ENCODE data around the gene SUPT20H. TPM values are rescaled to one million over a fixed set of nuclear protein-coding genes. Genes with fewer than 3 reads are reported as not detected.
"Not testable (repeated sequence)": the region's sequence is repeated elsewhere in the genome, so short reads cannot be mapped to it uniquely, and the experiment has no call there.

SUPT20H gene
- polyA plus RNA-seq, 1 donor from 2014 or later = 40.8 TPM

DNA sequence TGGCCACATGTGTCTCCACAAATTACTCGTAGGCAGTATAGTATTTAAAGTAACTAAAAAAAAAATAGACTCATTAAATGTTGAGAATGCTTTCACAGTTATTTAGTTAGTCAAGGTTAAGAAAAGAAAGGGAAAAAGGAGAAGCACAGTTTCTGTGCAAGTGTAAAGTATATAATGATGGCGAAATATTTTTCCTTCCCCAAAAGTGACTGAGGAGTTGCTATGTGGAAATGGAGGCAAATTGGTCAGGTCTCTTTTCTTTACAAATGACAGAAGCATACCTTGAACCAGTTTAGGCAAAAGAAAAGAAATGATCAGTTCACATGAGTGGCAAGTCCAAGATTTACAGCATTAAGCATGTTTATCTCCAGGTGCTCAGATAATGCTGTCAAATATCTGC, 28.0 kb upstream of the SUPT20H start:
- H3K27me3 Mint-ChIP-seq = peaks cover 9% of the 10 kb centered on the region
- no peaks in the 10 kb centered on the region for H3K9me3 Mint-ChIP-seq
- H3K4me1 Mint-ChIP-seq = peaks cover 0 to 2% (median 0%) of the 10 kb centered on the region in 3 donors
- H3K4me3 Mint-ChIP-seq = no peak overlapping the region
- no peaks in the 10 kb centered on the region for H3K36me3 Mint-ChIP-seq
- no peak overlapping the region for H3K27ac Mint-ChIP-seq

DNA sequence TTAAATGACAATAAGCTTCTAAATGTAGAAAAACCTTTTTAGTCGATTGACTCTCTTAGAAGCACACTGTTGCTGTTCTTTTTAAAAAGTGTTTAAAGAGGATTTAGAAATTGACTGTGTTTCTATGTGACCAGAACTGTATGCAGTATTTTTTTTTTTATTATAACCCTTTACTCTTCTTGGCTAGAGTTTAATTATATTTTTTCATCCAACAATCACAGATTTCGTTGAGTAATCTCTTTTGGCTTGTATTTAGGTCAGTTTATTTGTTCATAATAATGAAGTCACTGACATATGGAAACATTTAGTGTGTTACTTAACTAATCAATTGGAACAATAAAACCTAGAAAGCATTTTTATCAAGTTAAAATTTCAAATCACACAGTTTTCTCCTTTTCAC, 26.1 kb upstream of the SUPT20H start:
- H3K4me3 Mint-ChIP-seq = no peak overlapping the region
- H3K36me3 Mint-ChIP-seq = no peaks in the 10 kb centered on the region
- peaks cover 5% of the 10 kb centered on the region for H3K27me3 Mint-ChIP-seq
- H3K9me3 Mint-ChIP-seq = no peaks in the 10 kb centered on the region
- no peaks in the 10 kb centered on the region for H3K4me1 Mint-ChIP-seq
- H3K27ac Mint-ChIP-seq = no peak overlapping the region

DNA sequence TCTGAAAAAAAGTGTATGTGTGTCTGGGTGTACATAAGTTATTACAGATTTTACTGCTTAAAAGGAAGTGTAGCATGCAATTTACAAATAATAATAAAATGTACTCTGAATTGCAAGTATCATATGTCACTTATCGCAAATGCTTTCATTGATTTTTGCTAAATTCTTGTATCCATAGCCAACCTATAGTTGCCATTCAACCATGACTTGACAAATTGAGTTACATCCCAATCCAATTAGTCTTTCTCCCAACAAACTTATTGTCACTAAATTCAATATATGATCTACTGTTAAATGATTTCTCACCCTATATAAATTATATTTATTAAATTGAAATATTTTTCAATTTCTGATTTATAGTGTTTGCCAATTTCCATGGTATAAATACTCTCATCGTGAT, 17.3 kb upstream of the SUPT20H start:
- Mint-ChIP-seq H3K36me3 (no peaks in the 10 kb centered on the region), H3K27me3 (peaks cover 3% of the 10 kb centered on the region), H3K27ac (no peak overlapping the region), H3K4me1 (peaks cover 0 to 4% (median 2%) of the 10 kb centered on the region in 3 donors), H3K4me3 (no peak overlapping the region), H3K9me3 (no peaks in the 10 kb centered on the region)

DNA sequence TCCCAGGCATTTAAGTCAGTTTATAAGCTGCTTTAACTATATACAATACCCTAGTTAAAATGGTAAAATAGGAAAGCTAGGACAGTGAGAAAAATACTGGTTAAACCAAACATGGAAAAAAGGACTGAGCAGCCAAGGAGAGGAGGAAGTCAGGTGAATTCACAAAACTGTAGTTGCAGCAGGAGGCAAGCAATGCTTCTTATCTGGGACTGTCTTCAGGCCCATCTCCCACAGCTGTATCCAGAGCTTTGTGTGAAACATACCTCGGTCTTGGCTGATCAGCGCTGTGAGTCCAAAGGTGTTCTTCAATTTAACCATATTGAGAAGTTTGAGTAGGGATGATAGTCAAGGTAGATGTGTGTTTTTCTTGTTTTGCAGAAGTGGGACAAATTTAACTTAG, 15.7 kb upstream of the SUPT20H start:
- Mint-ChIP-seq H3K27ac (no peak overlapping the region), H3K9me3 (no peaks in the 10 kb centered on the region), H3K4me1 (peaks cover 0 to 4% (median 2%) of the 10 kb centered on the region in 3 donors), H3K36me3 (no peaks in the 10 kb centered on the region), H3K27me3 (peaks cover 3% of the 10 kb centered on the region), H3K4me3 (no peak overlapping the region)

DNA sequence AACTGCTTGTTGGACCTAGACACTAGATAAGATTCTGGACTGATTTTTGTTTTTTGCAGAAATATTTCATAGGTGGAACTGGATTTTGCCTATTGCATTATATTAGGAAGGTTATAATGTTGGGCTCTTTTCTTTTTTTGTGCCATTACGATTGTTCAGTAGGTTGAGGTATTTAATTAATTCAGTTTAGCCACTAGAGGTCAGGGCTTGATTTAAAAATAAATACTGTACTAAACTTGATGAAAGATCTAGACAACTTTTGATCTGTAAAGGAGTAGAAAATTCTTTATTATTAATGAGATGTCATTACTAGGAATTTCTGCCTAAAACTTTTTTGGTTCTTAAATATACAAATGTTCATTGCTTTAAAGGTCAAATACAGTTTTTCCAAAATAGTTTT, 15.2 kb upstream of the SUPT20H start:
- Mint-ChIP-seq H3K36me3 (no peaks in the 10 kb centered on the region), H3K9me3 (no peaks in the 10 kb centered on the region), H3K4me3 (no peak overlapping the region), H3K27ac (no peak overlapping the region), H3K27me3 (peaks cover 3% of the 10 kb centered on the region), H3K4me1 (peaks cover 0 to 4% (median 2%) of the 10 kb centered on the region in 3 donors)

DNA sequence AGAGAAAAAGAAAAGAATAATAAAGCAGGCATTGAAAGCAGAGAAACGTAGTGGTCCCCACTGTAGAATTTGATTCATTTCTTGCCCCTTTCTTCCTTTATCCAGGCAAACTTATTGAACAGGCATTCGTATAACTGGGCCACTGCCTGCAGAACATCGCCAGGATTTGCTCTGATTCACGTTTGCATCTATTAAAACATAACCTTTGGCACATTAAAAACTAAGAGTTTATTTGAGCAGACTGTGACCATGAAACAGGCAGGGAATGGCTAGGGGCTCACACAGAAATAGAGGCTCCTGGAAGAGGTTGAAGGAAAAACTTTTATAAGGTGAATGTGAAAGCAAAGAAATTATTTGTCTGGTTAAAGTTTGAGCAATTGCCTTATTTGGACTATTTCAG, 12.5 kb upstream of the SUPT20H start:
- H3K27ac Mint-ChIP-seq = no peak overlapping the region
- no peaks in the 10 kb centered on the region for H3K36me3 Mint-ChIP-seq
- H3K4me1 Mint-ChIP-seq = peaks cover 4 to 8% (median 4%) of the 10 kb centered on the region in 3 donors
- H3K9me3 Mint-ChIP-seq = no peaks in the 10 kb centered on the region
- H3K4me3 Mint-ChIP-seq = no peak overlapping the region
- H3K27me3 Mint-ChIP-seq = no peaks in the 10 kb centered on the region

DNA sequence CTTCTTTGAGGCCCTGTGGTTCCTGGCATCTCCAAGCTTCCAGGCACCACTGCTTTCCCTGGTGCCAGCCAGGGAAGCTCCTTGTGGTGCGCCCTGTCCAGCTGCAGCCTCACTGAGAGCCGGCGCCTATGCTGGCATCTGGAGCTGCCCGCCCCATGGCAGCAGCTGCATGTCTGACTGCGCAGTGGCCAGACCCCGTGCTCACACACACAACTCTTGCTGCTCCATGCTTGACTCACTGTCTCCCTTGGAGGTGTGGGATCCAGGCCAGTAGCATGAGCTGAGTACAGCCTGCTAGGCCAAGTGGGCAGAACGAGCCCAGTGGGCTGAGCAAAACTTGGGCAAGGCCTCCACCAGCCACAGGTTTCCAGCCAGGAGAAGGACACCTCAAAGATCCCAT, 11.5 kb upstream of the SUPT20H start:
- Mint-ChIP-seq H3K4me3 (no peak overlapping the region), H3K9me3 (no peaks in the 10 kb centered on the region), H3K4me1 (peaks cover 4 to 8% (median 4%) of the 10 kb centered on the region in 3 donors), H3K36me3 (no peaks in the 10 kb centered on the region), H3K27me3 (no peaks in the 10 kb centered on the region), H3K27ac (no peak overlapping the region)

DNA sequence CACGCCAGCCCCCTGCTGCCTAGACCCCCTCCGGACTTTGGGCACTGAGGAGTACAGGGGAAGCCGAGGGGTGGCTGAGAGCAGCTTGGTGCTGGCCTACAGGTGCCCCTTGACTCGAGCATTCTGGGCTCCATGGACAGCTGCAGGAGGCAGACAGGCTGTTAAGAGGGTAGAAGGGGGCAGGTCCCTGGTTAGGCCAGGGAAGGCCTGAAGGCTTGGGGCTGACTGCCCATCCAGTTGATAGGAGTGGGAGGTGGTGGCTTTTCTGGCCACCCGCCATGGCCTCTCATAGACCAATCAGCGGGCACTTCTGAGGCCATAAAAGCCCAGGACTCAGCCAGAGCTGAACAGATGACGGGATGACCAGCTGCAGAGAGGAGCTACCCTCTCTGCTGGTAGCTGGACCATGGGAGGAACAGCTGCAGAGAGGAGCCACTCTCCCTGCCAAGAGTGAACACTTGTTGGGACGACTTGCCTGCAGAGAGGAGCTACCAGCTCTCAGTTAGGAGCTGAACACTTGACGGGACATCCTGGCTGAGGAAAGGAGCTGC, 10.7 kb upstream of the SUPT20H start:
- Mint-ChIP-seq H3K27ac (no peak overlapping the region), H3K27me3 (no peaks in the 10 kb centered on the region), H3K4me1 (peaks cover 4 to 8% (median 4%) of the 10 kb centered on the region in 3 donors), H3K4me3 (no peak overlapping the region), H3K36me3 (no peaks in the 10 kb centered on the region), H3K9me3 (no peaks in the 10 kb centered on the region)

DNA sequence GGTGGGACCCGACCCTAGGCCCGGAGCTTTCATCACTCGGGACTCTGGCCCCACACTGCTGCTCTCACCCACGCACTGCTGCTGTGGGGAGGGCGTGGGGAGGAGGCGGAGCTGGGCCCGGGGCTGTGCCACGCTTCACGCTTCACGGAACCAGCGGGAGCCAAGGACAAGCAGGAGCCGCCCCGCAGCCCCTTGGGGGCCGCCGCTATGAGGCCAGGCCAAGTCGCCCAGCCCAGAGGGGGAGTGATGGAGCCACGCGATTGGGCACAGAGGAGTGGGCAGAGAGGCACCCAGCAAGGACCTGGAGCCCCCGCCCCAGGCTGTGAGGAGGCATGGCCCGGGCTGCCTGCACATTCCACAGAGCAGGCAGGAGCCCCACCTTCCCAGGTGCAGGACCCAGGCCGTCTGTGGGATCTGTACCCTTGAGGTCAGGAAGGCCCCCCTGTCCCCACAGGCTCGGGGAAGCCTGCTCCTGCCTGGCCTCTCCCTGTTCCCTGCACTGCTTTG, 10.2 kb upstream of the SUPT20H start:
- no peaks in the 10 kb centered on the region for H3K36me3 Mint-ChIP-seq
- no peak overlapping the region for H3K27ac Mint-ChIP-seq
- peaks cover 4 to 7% (median 4%) of the 10 kb centered on the region in 3 donors for H3K4me1 Mint-ChIP-seq
- H3K4me3 Mint-ChIP-seq = no peak overlapping the region
- H3K27me3 Mint-ChIP-seq = no peaks in the 10 kb centered on the region
- no peaks in the 10 kb centered on the region for H3K9me3 Mint-ChIP-seq

DNA sequence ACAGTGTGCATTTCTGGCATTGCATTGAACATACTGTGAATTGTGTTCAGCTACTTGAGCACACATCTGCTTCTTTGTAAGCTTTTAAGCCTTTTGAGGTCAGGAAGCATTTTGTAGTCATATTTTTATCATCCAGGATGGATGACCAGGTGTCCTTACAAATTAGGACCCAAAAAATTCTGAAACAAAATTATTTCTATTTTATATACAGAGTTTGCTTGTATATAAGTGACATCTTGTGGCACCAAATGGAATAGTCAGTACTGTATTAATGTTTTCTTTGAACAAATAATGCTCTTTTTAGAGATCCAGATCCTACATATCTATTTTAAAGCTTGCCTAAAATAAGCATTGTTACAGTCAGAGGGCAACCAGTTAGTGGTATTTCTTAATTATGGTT, 9.5 kb upstream of the SUPT20H start:
- H3K9me3 Mint-ChIP-seq = no peaks in the 10 kb centered on the region
- H3K4me3 Mint-ChIP-seq = no peak overlapping the region
- no peak overlapping the region for H3K27ac Mint-ChIP-seq
- H3K4me1 Mint-ChIP-seq = peaks cover 2 to 4% (median 4%) of the 10 kb centered on the region in 3 donors
- no peaks in the 10 kb centered on the region for H3K27me3 Mint-ChIP-seq
- no peaks in the 10 kb centered on the region for H3K36me3 Mint-ChIP-seq

DNA sequence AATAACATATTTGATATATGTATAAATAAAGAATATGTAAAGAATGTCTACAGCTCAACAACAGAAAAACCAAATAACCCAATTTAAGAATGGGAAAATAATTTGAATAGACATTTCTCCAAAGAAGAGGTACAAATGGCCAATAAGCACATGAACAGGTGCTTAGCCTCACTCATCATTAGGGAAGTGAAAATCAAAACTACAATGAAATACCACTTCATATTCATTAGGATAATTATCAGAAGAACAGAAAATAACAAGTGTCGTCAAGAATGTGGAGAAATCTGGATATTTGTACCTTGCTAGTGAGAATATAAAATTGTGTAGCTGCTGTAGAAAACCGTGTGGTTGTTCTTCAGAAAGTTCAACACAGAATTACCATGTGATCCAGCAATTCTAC, 8.4 kb upstream of the SUPT20H start:
- Mint-ChIP-seq H3K36me3 (no peaks in the 10 kb centered on the region), H3K4me1 (peaks cover 2 to 4% (median 4%) of the 10 kb centered on the region in 3 donors), H3K9me3 (no peaks in the 10 kb centered on the region), H3K27me3 (no peaks in the 10 kb centered on the region), H3K27ac (no peak overlapping the region), H3K4me3 (no peak overlapping the region)

DNA sequence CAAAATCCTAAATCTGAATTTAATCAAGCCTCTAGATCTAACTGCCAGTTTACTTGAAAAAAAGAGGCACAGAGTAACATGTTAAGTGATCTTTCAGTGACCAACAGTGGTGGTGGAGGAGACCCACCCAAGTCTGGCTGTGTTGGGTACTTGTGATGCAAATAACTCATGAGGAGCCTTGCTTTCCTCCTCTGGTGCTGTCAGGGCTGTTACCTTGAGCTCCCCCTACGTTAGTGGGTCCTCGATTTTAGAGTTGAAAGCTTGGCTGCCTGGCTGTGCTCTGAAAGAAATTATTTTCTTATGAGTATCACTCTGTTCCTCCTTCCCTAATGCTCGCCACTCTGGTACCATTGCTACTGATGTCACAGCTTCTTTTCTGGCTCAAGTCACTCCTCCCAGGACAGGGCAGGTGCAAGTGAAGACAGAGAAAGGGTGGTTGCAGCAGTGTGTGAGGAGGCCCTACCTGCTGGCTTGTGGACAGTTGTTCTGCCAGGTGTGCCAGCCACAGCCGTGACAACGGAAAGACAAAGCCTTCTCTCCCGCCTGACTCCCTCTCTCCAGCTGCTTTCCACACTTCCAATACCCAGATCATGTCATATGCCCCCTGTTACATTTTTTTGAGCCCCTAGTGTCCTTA, 6.5 kb upstream of the SUPT20H start:
- Mint-ChIP-seq H3K4me1 (peaks cover 2 to 4% (median 4%) of the 10 kb centered on the region in 3 donors), H3K36me3 (no peaks in the 10 kb centered on the region), H3K27ac (no peak overlapping the region), H3K9me3 (no peaks in the 10 kb centered on the region), H3K4me3 (no peak overlapping the region), H3K27me3 (no peaks in the 10 kb centered on the region)

DNA sequence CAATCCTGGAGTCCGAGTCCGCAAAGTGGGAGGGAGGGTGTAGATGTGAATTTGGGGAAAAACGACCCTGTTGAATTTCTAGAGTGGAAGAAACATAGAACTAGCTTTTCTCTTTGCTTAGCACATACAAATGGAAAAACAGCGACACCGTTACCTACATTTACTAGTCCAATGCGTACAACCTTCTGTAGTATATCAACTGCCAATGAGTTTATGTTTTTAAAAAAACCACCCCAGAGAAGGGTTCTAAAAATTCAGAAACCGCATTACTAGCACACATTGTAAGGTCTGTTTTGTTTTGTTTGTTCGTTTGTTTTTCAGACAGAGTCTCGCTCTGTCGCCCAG, 332 bp upstream of the SUPT20H start:
- Mint-ChIP-seq H3K27ac (peak overlapping the region; percentile 85 to 100 (median 97)), H3K4me3 (peak overlapping the region; percentile 92 to 99 (median 96)), H3K9me3 (no peaks in the 10 kb centered on the region), H3K36me3 (peaks cover 2% of the 10 kb centered on the region), H3K4me1 (peaks cover 15 to 21% (median 17%) of the 10 kb centered on the region in 3 donors), H3K27me3 (no peaks in the 10 kb centered on the region)

DNA sequence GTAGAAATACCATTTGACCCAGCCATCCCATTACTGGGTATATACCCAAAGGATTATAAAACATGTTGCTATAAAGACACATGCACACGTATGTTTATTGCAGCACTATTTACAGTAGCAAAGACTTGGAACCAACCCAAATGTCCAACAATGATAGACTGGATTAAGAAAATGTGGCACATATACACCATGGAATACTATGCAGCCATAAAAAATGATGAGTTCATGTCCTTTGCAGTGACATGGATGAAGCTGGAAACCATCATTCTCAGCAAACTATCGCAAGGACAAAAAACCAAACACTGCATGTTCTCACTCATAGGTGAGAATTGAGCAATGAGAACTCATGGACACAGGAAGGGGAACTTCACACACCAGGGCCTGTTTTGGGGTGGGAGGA, 3.3 kb downstream of the SUPT20H start:
- H3K4me3 Mint-ChIP-seq = peak overlapping the region in 1 of 4 donors; percentile 68
- H3K27me3 Mint-ChIP-seq, H3K27ac Mint-ChIP-seq, H3K9me3 Mint-ChIP-seq: not testable (repeated sequence)
- H3K4me1 Mint-ChIP-seq = peaks cover 21 to 34% (median 26%) of the 10 kb centered on the region in 3 donors
- H3K36me3 Mint-ChIP-seq = peaks cover 13% of the 10 kb centered on the region

DNA sequence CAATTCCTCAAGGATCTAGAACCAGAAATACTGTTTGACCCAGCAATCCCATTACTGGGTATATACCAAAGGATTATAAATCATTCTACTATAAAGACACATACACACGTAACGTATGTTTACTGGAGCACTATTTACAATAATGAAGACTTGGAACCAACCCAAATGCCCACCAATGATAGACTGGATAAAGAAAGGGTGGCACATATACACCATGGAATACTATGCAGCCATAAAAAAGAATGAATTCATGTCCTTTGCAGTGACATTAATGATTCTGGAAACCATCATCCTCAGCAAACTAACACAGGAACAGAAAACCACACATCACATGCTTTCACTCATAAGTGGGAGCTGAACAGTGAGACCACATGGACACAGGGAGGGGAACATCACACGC, 6.4 kb downstream of the SUPT20H start:
- Mint-ChIP-seq H3K4me1 (peaks cover under 1 to 24% (median 18%) of the 10 kb centered on the region in 3 donors), H3K4me3 (peak overlapping the region in 1 of 4 donors; percentile 7), H3K36me3 (peaks cover 13% of the 10 kb centered on the region)
- H3K9me3 Mint-ChIP-seq, H3K27me3 Mint-ChIP-seq, H3K27ac Mint-ChIP-seq: not testable (repeated sequence)

DNA sequence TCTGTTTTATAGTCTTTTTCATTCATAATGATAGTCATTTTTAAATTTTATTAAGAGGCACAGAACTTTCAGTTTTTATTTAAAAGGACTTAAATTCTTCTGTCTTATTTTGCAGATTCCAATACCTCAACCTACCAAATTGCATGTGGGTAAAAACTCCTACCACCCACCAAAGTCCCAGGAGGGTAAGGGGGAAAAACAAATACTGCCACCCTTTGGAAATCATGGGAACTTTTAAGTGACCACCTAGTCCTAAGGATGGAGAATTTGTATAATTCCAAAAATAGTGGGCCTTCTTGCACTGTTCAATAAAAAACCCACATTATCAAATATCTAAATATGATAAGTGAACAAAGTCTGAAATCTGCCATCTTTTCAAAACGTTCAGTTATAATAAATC, 9.7 kb downstream of the SUPT20H start:
- Mint-ChIP-seq H3K36me3 (peaks cover 14% of the 10 kb centered on the region), H3K27ac (no peak overlapping the region), H3K27me3 (no peaks in the 10 kb centered on the region), H3K4me3 (no peak overlapping the region), H3K4me1 (peaks cover 0 to 20% (median 14%) of the 10 kb centered on the region in 3 donors), H3K9me3 (no peaks in the 10 kb centered on the region)

Data from IgD-negative memory B cell (primary cell).